ENCODE data around the gene POLR1A.

The POLR1A gene

DNA sequence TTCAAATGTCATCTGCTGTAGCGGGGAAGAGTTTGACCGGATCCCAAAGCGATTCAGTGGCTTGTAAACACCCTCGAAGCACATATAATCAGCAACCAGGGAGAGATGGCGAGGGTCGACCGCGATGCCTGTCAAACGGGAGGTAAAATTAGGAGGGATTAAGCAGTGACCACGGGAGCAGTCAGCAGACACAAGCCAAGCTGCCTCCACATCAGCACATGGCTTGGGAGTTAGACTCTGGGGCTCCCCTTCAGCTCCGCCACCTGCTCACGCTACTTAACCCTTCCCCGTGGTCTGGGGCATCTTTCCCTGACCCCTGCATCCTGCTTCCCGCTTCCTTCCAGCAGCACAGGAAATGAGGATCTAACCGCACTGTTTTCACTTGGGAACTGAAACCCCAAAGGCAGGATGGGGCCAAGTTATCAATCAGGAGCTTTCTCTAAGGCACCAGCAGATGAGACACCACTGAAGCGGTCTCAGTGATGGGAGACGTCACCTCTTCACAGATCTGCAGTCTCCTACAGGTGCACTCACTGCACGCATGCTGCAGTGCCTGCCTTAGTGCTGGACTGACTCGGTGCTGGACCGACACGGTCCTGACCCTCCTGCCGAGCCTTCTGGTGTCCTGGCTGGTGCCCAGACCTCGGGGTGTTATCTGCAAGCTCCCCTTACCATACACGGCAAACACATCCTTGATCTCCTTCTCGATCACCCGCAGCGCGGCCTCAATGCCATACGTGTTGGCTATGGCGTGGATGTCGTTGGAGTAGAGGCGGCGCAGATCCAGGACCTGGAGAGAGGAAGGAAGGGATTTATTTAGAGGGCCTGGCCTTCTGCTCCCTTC is 77.5 kb downstream of the POLR1A start:
- no peak for ATAC-seq
- TF ChIP-seq ZNF565 (CRISPR knock-in tag; conservative IDR thresholded peaks at IDR 0.05; ENCODE audit: low read depth) (no peak), ZNF70 (CRISPR knock-in tag; IDR thresholded peaks at IDR 0.05) (no peak), TOX (CRISPR knock-in tag; IDR thresholded peaks at IDR 0.05; ENCODE audit: borderline replicate concordance) (no peak), TCF4 (CRISPR knock-in tag; IDR thresholded peaks at IDR 0.05; ENCODE audit: borderline replicate concordance) (no peak), BACH2 (CRISPR knock-in tag; IDR thresholded peaks at IDR 0.05; ENCODE audit: borderline replicate concordance) (no peak), PPARA (CRISPR knock-in tag; IDR thresholded peaks at IDR 0.05; ENCODE audit: borderline replicate concordance) (no peak), GLIS3 (CRISPR knock-in tag; IDR thresholded peaks at IDR 0.05) (no peak), PATZ1 (CRISPR knock-in tag; IDR thresholded peaks at IDR 0.05; ENCODE audit: borderline replicate concordance) (no peak), TSHZ2 (CRISPR knock-in tag; IDR thresholded peaks at IDR 0.05) (no peak), ARNTL (CRISPR knock-in tag; IDR thresholded peaks at IDR 0.05; ENCODE audit: borderline replicate concordance, low read depth) (no peak), ZC3H10 (CRISPR knock-in tag; IDR thresholded peaks at IDR 0.05) (no peak), OSR1 (CRISPR knock-in tag; IDR thresholded peaks at IDR 0.05) (no peak), CSDC2 (CRISPR knock-in tag; IDR thresholded peaks at IDR 0.05) (no peak)
- TF ChIP-seq, protein P1, sequence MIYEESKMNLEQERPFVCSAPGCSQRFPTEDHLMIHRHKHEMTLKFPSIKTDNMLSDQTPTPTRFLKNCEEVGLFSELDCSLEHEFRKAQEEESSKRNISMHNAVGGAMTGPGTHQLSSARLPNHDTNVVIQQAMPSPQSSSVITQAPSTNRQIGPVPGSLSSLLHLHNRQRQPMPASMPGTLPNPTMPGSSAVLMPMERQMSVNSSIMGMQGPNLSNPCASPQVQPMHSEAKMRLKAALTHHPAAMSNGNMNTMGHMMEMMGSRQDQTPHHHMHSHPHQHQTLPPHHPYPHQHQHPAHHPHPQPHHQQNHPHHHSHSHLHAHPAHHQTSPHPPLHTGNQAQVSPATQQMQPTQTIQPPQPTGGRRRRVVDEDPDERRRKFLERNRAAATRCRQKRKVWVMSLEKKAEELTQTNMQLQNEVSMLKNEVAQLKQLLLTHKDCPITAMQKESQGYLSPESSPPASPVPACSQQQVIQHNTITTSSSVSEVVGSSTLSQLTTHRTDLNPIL (CRISPR knock-in tag; IDR thresholded peaks at IDR 0.05; ENCODE audit: low read depth), result no peak

GRCh38 chr2:86027196-86027921 is 78.3 kb downstream of the POLR1A start:
- no peak for ATAC-seq
- TF ChIP-seq TOX (CRISPR knock-in tag; IDR thresholded peaks at IDR 0.05; ENCODE audit: borderline replicate concordance) (no peak), ARNTL (CRISPR knock-in tag; IDR thresholded peaks at IDR 0.05; ENCODE audit: borderline replicate concordance, low read depth) (no peak), TCF4 (CRISPR knock-in tag; IDR thresholded peaks at IDR 0.05; ENCODE audit: borderline replicate concordance) (no peak), OSR1 (CRISPR knock-in tag; IDR thresholded peaks at IDR 0.05) (no peak), ZFP3 (CRISPR knock-in tag; IDR thresholded peaks at IDR 0.05) (no peak), ZC3H10 (CRISPR knock-in tag; IDR thresholded peaks at IDR 0.05) (no peak), ESRRG (CRISPR knock-in tag; IDR thresholded peaks at IDR 0.05) (no peak), PATZ1 (CRISPR knock-in tag; IDR thresholded peaks at IDR 0.05; ENCODE audit: borderline replicate concordance) (no peak), BACH2 (CRISPR knock-in tag; IDR thresholded peaks at IDR 0.05; ENCODE audit: borderline replicate concordance) (no peak), CSDC2 (CRISPR knock-in tag; IDR thresholded peaks at IDR 0.05) (no peak), TSHZ2 (CRISPR knock-in tag; IDR thresholded peaks at IDR 0.05) (no peak)

Data from SK-N-SH treated with all-trans-retinoic acid at 6 μM for 48 hours (cell line).